ENCODE results near the gene LYVE1.

Gene LYVE1

GRCh38 chr11:10591741-10592140 is 23.3 kb upstream of the LYVE1 start:
- DNase-seq = no peak

- DNase-seq = no peak
Observed at GRCh38 chr11:10590218-10590915, 21.9 kb upstream of the LYVE1 start.

DNA sequence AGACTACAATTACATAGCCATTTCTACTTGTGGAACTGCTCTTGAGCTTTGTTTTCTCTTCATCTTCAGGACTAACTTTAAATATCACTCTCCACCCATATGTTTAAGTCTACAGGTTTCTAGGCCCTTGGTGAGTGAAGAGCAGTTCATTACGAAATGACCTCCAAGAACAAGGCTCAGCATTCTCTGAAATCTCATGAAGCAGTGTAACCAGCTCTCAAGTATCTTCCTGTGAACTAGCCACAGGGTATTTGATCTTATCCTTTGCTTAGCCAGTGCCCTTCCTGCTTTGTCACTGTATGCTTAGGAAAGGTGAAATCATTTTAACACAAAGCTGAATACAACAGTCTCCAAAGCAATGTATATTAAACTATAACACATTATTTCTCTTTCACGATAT is 20.4 kb upstream of the LYVE1 start:
- no peak for DNase-seq

GRCh38 chr11:10587995-10588394 is 19.5 kb upstream of the LYVE1 start:
- no peak for DNase-seq

GRCh38 chr11:10587388-10587787 is 18.9 kb upstream of the LYVE1 start:
- DNase-seq = no peak

DNA sequence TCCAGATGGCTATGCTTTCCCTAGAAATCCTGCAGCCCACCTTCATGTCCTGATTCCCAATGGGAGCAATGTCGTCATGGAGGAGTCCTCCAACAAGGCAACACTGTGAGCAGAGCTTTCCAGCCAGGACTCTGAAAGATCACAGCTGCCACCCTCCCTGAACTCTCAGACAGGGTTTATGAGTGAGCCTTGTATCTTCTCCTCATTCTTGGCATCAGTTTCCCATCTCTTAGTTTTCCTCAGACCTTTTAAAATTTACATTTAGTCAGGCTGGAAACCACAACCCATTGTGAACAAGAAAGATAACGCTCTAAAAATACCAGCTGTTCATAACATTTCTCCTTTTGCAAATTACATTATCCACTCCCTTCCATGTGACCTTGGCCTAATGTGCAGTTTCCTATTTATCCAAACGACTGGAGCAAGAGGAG is 15.6 kb upstream of the LYVE1 start:
- DNase-seq = no peak

- no peak for DNase-seq
Observed at GRCh38 chr11:10581481-10582019, 13.1 kb upstream of the LYVE1 start.

DNA sequence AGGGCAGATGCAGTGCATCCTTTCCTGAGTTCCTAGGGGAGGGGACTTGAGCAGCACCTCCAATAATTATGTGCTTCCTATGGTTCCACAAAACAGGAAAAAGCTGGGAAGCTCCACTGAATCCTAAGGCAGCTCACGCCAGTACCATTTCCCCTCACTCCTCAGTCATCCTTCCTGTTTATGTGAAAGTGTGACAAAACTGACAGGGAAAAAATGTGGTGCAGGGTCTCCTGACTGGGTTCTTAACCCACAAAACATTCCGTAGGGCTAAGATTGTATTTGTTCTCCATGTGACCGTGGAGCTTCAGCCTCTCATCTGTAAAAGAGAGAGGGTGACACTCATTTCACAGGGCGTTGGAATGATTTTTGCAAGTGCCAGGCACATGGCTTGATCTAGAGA is 12.2 kb upstream of the LYVE1 start:
- DNase-seq = no peak

- DNase-seq = no peak
Observed at GRCh38 chr11:10579700-10580099, 11.2 kb upstream of the LYVE1 start.

- DNase-seq = no peak
Observed at GRCh38 chr11:10576035-10576398, 7.6 kb upstream of the LYVE1 start.

DNA sequence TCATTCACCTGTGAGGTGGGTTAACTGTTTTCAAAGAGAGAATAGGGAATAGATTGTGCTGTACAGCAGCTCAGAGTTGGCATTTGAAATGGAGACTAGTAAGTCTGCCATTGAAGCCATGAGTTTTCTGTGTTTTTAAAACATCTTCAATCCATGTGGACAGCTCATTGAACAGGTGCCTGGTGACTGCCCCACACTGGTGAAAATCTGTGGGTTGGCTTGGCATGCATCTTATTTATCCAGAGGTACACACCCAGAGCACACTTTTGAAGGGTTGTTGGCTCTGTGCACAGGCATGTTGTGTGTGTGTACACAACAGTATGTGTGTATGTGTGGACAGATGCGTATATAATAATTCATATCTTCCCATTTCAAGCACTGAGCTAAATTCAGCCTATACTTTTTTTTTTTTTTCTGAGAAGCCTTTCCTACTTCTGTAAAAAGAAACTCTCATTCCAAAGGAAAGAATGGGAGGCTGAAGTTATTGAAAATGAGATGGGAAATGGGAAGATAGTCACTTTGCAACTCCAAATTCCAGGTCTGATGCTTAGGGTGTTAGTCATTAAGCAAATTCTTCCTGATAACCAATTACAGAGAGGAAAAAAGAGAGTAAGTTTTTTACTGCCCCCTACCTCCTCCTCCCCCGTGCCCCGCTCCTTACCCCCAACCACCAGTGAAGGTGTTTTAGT is 7.0 kb upstream of the LYVE1 start:
- DNase-seq = no peak

- DNase-seq = no peak
Observed at GRCh38 chr11:10573556-10573955, 5.1 kb upstream of the LYVE1 start.

DNA sequence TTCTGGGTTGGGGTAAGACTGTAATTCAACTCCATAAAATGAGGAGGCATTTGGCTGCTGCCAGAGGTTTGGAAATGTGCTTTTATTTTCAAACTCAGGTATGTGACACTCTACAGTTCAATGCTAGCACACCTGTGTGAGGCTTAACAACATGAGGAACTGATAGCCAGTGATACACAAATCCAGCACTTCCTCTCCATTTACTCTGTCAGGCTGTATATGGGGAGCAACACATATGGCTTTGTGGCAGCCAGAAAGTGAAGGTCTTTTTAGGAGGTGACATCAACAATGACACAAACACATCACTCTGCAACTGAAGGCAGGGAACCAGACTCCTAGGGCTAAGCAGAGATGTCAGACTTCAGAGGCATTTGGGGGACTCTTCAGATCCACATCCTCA is 4.6 kb upstream of the LYVE1 start:
- DNase-seq = no peak

GRCh38 chr11:10572533-10572932 is 4.1 kb upstream of the LYVE1 start:
- no peak for DNase-seq

GRCh38 chr11:10567446-10567845 is 1.0 kb downstream of the LYVE1 start:
- DNase-seq = no peak

DNA sequence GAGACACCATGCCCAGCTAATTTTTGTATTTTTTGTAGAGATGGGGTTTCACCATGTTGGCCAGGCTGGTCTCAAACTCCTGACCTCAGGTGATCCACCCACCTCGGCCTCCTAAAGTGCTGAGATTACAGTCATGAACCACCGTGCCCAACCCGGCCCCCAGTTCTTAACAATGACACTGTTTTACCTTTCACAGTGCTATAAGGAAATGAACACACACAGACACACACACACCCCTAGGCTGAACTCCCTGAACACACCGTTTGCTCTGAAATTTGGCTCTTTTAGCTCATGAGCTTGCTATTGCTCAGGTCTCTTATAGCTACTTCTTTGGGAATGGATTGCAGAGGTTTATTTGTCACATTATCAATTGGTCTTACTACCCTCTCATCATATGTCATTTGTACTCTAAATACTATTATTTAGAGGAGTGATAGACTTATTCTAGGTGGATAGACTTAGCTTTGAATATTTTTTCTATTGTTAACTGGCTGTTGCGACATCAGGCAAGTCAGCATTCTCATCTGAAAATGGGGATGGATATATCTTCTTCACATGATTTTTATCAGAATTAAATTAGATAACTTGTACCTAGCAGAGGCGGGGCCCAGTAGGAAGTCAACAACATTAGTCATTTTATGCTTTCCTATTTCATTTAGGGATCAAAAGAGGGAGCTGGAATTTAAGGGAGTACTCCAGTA is 2.1 kb downstream of the LYVE1 start:
- no peak for DNase-seq

DNA sequence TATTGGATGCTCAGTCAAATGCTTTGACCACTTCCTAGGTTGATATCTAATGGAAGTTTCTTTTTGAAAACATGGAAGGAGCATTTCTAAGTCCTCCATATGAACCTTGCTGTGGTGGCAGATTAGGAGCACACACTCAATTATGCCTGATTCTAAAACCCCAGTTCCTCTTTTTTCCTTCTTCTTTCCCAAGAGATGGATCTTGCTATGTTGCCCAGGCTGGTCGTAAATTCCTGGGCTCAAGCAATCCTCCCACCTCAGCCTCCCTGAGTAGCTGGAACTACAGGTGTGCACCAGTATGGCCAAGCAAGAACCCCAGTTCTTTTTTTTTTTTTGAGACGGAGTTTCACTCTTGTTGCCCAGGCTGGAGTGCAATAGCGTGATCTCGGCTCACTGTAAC is 3.0 kb downstream of the LYVE1 start:
- DNase-seq = no peak

DNA sequence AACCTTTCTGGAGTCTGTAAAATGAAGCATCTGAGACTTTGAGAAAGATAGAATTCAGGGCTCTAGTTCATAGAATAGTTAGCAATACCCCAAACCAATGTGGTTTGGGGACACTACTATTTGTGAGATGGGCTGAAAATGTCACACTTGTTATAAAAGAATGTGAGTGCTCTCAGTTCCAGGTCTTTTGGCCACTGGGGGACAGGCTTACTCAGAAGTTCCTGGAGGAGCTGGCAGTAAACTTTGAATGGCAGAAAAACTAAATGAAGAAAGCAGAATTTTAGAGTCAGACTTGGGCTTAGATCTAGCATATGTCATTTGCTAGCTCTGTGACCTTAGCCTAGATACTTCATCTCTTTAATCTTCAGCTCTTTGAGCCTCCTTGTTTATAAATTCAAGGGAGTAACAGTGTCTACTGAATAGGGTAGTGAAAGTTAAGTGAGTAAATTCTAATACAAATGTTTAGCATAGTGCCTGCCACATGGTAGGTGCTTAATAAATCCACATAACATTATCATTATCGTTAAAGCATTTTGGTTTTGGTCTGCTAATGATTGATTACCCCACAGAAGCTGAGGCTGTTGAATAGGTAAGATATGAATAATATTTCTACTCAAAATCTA is 3.7 kb downstream of the LYVE1 start:
- DNase-seq = no peak

DNA sequence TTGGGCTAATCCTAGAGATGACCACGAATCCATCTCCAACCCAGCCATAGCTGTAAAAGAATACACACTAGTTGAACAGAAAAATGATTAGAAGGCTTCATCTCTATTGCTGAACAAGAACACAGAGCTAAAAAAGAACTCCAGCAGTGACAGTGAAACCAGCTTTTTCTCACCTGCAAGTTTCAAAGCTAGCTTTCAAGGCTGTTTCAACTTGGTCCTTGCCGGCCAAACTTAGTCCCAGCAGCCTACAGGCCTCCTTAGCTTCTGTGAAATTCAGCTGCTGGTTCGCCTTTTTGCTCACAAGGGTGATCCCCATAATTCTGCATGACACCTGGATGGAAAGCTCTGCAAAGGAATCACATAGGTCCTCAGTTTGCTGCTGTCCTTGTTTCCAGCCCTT is 4.4 kb downstream of the LYVE1 start:
- DNase-seq = no peak

GRCh38 chr11:10561947-10562346 is 6.5 kb downstream of the LYVE1 start:
- DNase-seq = no peak

- no peak for DNase-seq
Observed at GRCh38 chr11:10561043-10561818, 7.2 kb downstream of the LYVE1 start.

- no peak for DNase-seq
Observed at GRCh38 chr11:10558288-10558687, 10.2 kb downstream of the LYVE1 start.

GRCh38 chr11:10556590-10556989 is 11.9 kb downstream of the LYVE1 start:
- DNase-seq = no peak

Measured in right forelimb (tissue), 1 donor.